HG03139 (cell line): Measurements from ENCODE around the gene SYNGR3.

Experiments
- ATAC-seq: cut with Tn5 transposase; IDR thresholded peaks from one replicate; pipeline ENCODE4 v1.9.1; 2021; ENCODE audit not compliant: unreplicated experiment

SYNGR3 gene

GRCh38 chr16:2039274-2040031 is 49.7 kb downstream of the SYNGR3 start:
- ATAC-seq = no peak

GRCh38 chr16:2040041-2040786 is 50.4 kb downstream of the SYNGR3 start:
- no peak for ATAC-seq

GRCh38 chr16:2040787-2041522 is 51.2 kb downstream of the SYNGR3 start:
- no peak for ATAC-seq

- no peak for ATAC-seq
Measured at GRCh38 chr16:2042171-2042985, 52.6 kb downstream of the SYNGR3 start.

- ATAC-seq = no peak
Measured at GRCh38 chr16:2042986-2043666, 53.4 kb downstream of the SYNGR3 start.
